ENCODE measurements around the gene MROH2A.
"Not testable (repeated sequence)": the region's sequence is repeated elsewhere in the genome, so short reads cannot be mapped to it uniquely, and the experiment has no call there.

GRCh38 chr2:233872125-233872524, 94.0 kb downstream of the MROH2A start:
- not testable (repeated sequence) for TF ChIP-seq CTCF, EP300 (IDR thresholded peaks at IDR 0.05)
